ENCODE measurements around the gene CTBP2. TPM values are rescaled to one million over a fixed set of nuclear protein-coding genes. Genes with fewer than 3 reads are reported as not detected.

CTBP2 gene
- total and polyA plus RNA-seq, 2 of the 13 experiments (the other 11 are each of a cell fraction or from before 2014, with no cell fraction given) = 0.08 TPM; not detected in 1

Small RNAs within 50 kb of the gene (microRNA-seq; reads per million reads assigned to microRNA genes)
- not detected for gene MIR4296

Small RNAs within 50 kb of the gene (small RNA-seq; reads per million reads assigned to genes)
- 0 reads per million in 3 experiments for gene MIR4296 (ENCODE audit: insufficient read depth in 2 of 3, insufficient read length in 3 of 3, low read depth in 2 of 3, low replicate concordance in 1 of 3)
- 0 reads per million in 3 experiments for gene MRPS21P6 (ENCODE audit: insufficient read depth in 2 of 3, insufficient read length in 3 of 3, low read depth in 2 of 3, low replicate concordance in 1 of 3)

Other genes starting within 250 kb of the CTBP2 start
- gene ZRANB1, start 218.4 kb downstream of the CTBP2 start, total RNA-seq (2016; rRNA removed; fragmentation: Illumina TruSeq; extraction: Trizol) = 19.6 and 20.7 TPM in 2 replicates
- 9.6 and 10.3 TPM in 2 replicates for gene ZRANB1, start 218.4 kb downstream of the CTBP2 start, polyA plus RNA-seq (2011; rRNA removed)

All from HepG2 (cell line).